ENCODE results near the gene PDSS2. TPM values are rescaled to one million over a fixed set of nuclear protein-coding genes. Genes with fewer than 3 reads are reported as not detected.

PDSS2 gene
- total RNA-seq, 1 experiment from 2014 or later: 12.1 TPM

GRCh38 chr6:107361753-107362604, 97.4 kb downstream of the PDSS2 start:
- DNase-seq: no peak
- Histone ChIP-seq H2AK5ac (ENCODE audit: insufficient read length, low read length) (no peak overlapping the region), H3K4ac (ENCODE audit: low read depth, low read length) (no peak overlapping the region), H2BK20ac (ENCODE audit: low read depth, low read length, poor library complexity, severe bottlenecking) (no peak overlapping the region), H3K9ac (ENCODE audit: extremely low read depth, insufficient read length, low read length) (no peak overlapping the region), H3K14ac (ENCODE audit: insufficient read depth, low read length) (peak overlapping the region; percentile 11; the same call in 1 of the 2 replicates), H2AFZ (ENCODE audit: low read length) (no peak overlapping the region), H3K23ac (ENCODE audit: insufficient read length, low read depth, low read length) (no peak overlapping the region), H3T11ph (ENCODE audit: low read length) (no peak overlapping the region), H3K27ac (ENCODE audit: insufficient read length, low read depth, low read length) (no peak overlapping the region), H3K79me1 (ENCODE audit: insufficient read depth, low read depth, low read length, poor library complexity, severe bottlenecking) (no peaks in the 10 kb centered on the region), H2BK12ac (ENCODE audit: insufficient read length, low read depth, low read length) (no peak overlapping the region), H3K27me3 (ENCODE audit: insufficient read depth, low read length) (no peaks in the 10 kb centered on the region), H4K91ac (ENCODE audit: insufficient read length, low read depth, low read length) (no peak overlapping the region), H2BK5ac (ENCODE audit: insufficient read length, low read length) (no peak overlapping the region), H3K4me1 (ENCODE audit: insufficient read depth, low read length) (no peaks in the 10 kb centered on the region; the same call in 1 of the 2 replicates), H2BK15ac (ENCODE audit: low read depth, low read length) (no peak overlapping the region), H2BK120ac (ENCODE audit: low read depth, low read length, poor library complexity, severe bottlenecking) (no peak overlapping the region), H4K5ac (ENCODE audit: insufficient read length, low read depth, low read length) (no peak overlapping the region), H4K20me1 (ENCODE audit: control insufficient read depth, insufficient read depth, insufficient read length) (no peaks in the 10 kb centered on the region), H3K9me3 (ENCODE audit: control insufficient read depth, low read depth, low read length) (no peaks in the 10 kb centered on the region), H3K56ac (ENCODE audit: insufficient read length, low read depth, low read length) (no peak overlapping the region), H3K79me2 (ENCODE audit: insufficient read depth, low read length) (no peaks in the 10 kb centered on the region), H3K4me2 (ENCODE audit: insufficient read depth, insufficient read length, low read length) (no peak overlapping the region), H4K8ac (replicated peaks; ENCODE audit: insufficient read length, low read depth, low read length) (no peak overlapping the region), H3K18ac (ENCODE audit: insufficient read length, low read depth, low read length) (peak overlapping the region; percentile 29), H3K23me2 (ENCODE audit: insufficient read length, low read depth, low read length, poor library complexity, severe bottlenecking) (no peaks in the 10 kb centered on the region)
- WGBS (ENCODE audit: extremely low coverage, insufficient read length, low lambda C conversion rate): no CpG with 5 or more reads among the region's 5 CpGs
- no peak for TF ChIP-seq CTCF (conservative IDR thresholded peaks at IDR 0.05)
- Mint-ChIP-seq H3K27ac (peak overlapping the region in 2 of 3 experiments; percentile 40 to 48; a peak in 5 of 7 replicates), H3K27me3 (ENCODE audit: low read depth) (no peaks in the 10 kb centered on the region), H3K9me3 (peaks cover 5 to 6% of the 10 kb centered on the region in 2 experiments; a peak in 3 of 5 replicates), H3K36me3 (ENCODE audit: insufficient read depth in 1 of 3, low read depth in 3 of 3) (peaks cover 12 to 19% (median 14%) of the 10 kb centered on the region in 3 experiments), H3K4me1 (peaks cover 9 to 12% of the 10 kb centered on the region in 2 experiments), H3K4me3 (no peak overlapping the region)
